Cerebellar nuclear complex (tissue), 1 donor: ENCODE data around the gene UNC79.
"Not testable (repeated sequence)": the region's sequence is repeated elsewhere in the genome, so short reads cannot be mapped to it uniquely, and the experiment has no call there.

Source experiments
- DNase-seq, 2 experiments: peaks; one replicate each; lab custom pipeline; 2025; lab: John Stamatoyannopoulos, UW

Gene UNC79

GRCh38 chr14:93493622-93494021, 62.9 kb downstream of the UNC79 start:
- not testable (repeated sequence) for DNase-seq

- no peak for DNase-seq
Measured at GRCh38 chr14:93496856-93497741, 66.4 kb downstream of the UNC79 start.

- DNase-seq: no peak
Measured at GRCh38 chr14:93510056-93510455, 79.3 kb downstream of the UNC79 start.

GRCh38 chr14:93511001-93511400, 80.3 kb downstream of the UNC79 start:
- no peak for DNase-seq

- DNase-seq: no peak
Measured at GRCh38 chr14:93520053-93520607, 89.4 kb downstream of the UNC79 start.

GRCh38 chr14:93522221-93522620, 91.5 kb downstream of the UNC79 start:
- DNase-seq: no peak

- not testable (repeated sequence) for DNase-seq
Measured at GRCh38 chr14:93525216-93525615, 94.5 kb downstream of the UNC79 start.

GRCh38 chr14:93525696-93526451, 95.1 kb downstream of the UNC79 start:
- DNase-seq: no peak

- no peak for DNase-seq
Measured at GRCh38 chr14:93527203-93527607, 96.5 kb downstream of the UNC79 start.

GRCh38 chr14:93528884-93529558, 98.3 kb downstream of the UNC79 start:
- no peak for DNase-seq

GRCh38 chr14:93531644-93532043, 100.9 kb downstream of the UNC79 start:
- DNase-seq: no peak

- no peak for DNase-seq
Measured at GRCh38 chr14:93532541-93532940, 101.8 kb downstream of the UNC79 start.

- DNase-seq: no peak
Measured at GRCh38 chr14:93533437-93533836, 102.7 kb downstream of the UNC79 start.

- DNase-seq: no peak
Measured at GRCh38 chr14:93533842-93534241, 103.1 kb downstream of the UNC79 start.

- no peak for DNase-seq
Measured at GRCh38 chr14:93535537-93535936, 104.8 kb downstream of the UNC79 start.

GRCh38 chr14:93536945-93537344, 106.2 kb downstream of the UNC79 start:
- DNase-seq: no peak

GRCh38 chr14:93537951-93538350, 107.2 kb downstream of the UNC79 start:
- no peak for DNase-seq

GRCh38 chr14:93538413-93538812, 107.7 kb downstream of the UNC79 start:
- DNase-seq: no peak

- no peak for DNase-seq
Measured at GRCh38 chr14:93540235-93540634, 109.5 kb downstream of the UNC79 start.

- DNase-seq: no peak
Measured at GRCh38 chr14:93543766-93544165, 113.0 kb downstream of the UNC79 start.

GRCh38 chr14:93544212-93544611, 113.5 kb downstream of the UNC79 start:
- DNase-seq: no peak

- DNase-seq: no peak
Measured at GRCh38 chr14:93546642-93547041, 115.9 kb downstream of the UNC79 start.
